ENCODE data around the gene E2F6. TPM values are rescaled to one million over a fixed set of nuclear protein-coding genes. Genes with fewer than 3 reads are reported as not detected.

Gene E2F6
- total and polyA plus RNA-seq, 10 of the 15 experiments (the other 5 are each of a cell fraction or from before 2014, with no cell fraction given), result 4.2 to 15.5 (median 11.3) TPM

- FAIRE-seq (no peak), DNase-seq (ENCODE audit: low read depth, low spot score) (no peak), ATAC-seq (no peak)
- no peaks in the 10 kb centered on the region for H3K9me3 ChIP-seq (replicated peaks; ENCODE audit: control insufficient read depth, insufficient read depth, low read length)
- no peaks in the 10 kb centered on the region for H3K79me2 ChIP-seq (ENCODE audit: control insufficient read depth, insufficient read depth, low read length)
- H3K9ac ChIP-seq (ENCODE audit: control insufficient read depth, insufficient read depth, low read length), result no peak overlapping the region
- no peaks in the 10 kb centered on the region for H3K4me1 ChIP-seq (ENCODE audit: control insufficient read depth, insufficient read depth, low read length)
- RAD21 ChIA-PET (ENCODE audit: unreplicated experiment), result interaction anchor here (0.9 kb wide), 1 partner anchor 175 kb away, joined by 3 read pairs; no protein-coding TSS in a partner anchor
- SMC1A ChIA-PET (ENCODE audit: uncharacterized antibody, unreplicated experiment), result no interaction called here
- H2AFZ ChIP-seq (ENCODE audit: control insufficient read depth, low read depth, low read length), result no peak overlapping the region
- intact Hi-C loops (cut with micrococcal nuclease; ENCODE audit: unreplicated experiment) (no loop called here), in situ Hi-C loops (cut with MboI) (no loop called here)
- CTCF ChIA-PET, result interaction anchor here (2.7 to 3.9 kb wide), 2 partner anchors 175 to 278 kb away, joined by 39 to 41 read pairs; a partner anchor contains a TSS
- H3K27me3 ChIP-seq (replicated peaks in 1 of 2; ENCODE audit: control insufficient read depth in 2 of 2, insufficient read depth in 2 of 2, low read length in 1 of 2), result peaks cover 0 to 1% of the 10 kb centered on the region in 2 experiments; a peak in 1 of 4 replicates
- BruUV-seq (replicated peaks), result no TSS peak
- TF ChIP-seq PKNOX1 (IDR thresholded peaks at IDR 0.05) (no peak), ZNF384 (IDR thresholded peaks at IDR 0.05; ENCODE audit: borderline replicate concordance, low read depth, low read length) (no peak), ZNF24 (IDR thresholded peaks at IDR 0.05) (no peak), CHD4 (IDR thresholded peaks at IDR 0.05) (no peak), CREM (IDR thresholded peaks at IDR 0.05; ENCODE audit: low read depth) (no peak), SIX5 (IDR thresholded peaks at IDR 0.05; ENCODE audit: low read depth, low read length, severe bottlenecking) (no peak), TCF7 (IDR thresholded peaks at IDR 0.05; ENCODE audit: borderline replicate concordance) (no peak), GATAD2B (conservative IDR thresholded peaks at IDR 0.05; ENCODE audit: low read depth) (no peak), ESRRA (IDR thresholded peaks at IDR 0.05; ENCODE audit: low read length) (no peak), ZSCAN29 (IDR thresholded peaks at IDR 0.05) (no peak), BACH1 (IDR thresholded peaks at IDR 0.05; ENCODE audit: borderline replicate concordance) (no peak), ZNF592 (IDR thresholded peaks at IDR 0.05) (no peak)
- TF ChIP-seq, protein P1, sequence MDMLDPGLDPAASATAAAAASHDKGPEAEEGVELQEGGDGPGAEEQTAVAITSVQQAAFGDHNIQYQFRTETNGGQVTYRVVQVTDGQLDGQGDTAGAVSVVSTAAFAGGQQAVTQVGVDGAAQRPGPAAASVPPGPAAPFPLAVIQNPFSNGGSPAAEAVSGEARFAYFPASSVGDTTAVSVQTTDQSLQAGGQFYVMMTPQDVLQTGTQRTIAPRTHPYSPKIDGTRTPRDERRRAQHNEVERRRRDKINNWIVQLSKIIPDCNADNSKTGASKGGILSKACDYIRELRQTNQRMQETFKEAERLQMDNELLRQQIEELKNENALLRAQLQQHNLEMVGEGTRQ (IDR thresholded peaks at IDR 0.05; ENCODE audit: borderline replicate concordance, low read depth, low read length), result no peak
- POLR2A ChIA-PET, result no interaction called here
- no peaks in the 10 kb centered on the region for H3K36me3 ChIP-seq (ENCODE audit: control insufficient read depth in 2 of 2, insufficient read depth in 2 of 2, low read length in 1 of 2)
- no peak overlapping the region for H3K27ac ChIP-seq (ENCODE audit: control insufficient read depth, insufficient read depth)
- WGBS (ENCODE audit: insufficient coverage, insufficient replicate concordance, low lambda C conversion rate, missing lambda C conversion rate), result 64% methylated on average over 5 of the region's 5 CpGs
- no peak overlapping the region for H3K4me2 ChIP-seq (ENCODE audit: control insufficient read depth, insufficient read depth)
- no peak overlapping the region for H3K4me3 ChIP-seq
- no peaks in the 10 kb centered on the region for H4K20me1 ChIP-seq (ENCODE audit: control insufficient read depth, insufficient read depth)
These were observed 55.9 kb downstream of the E2F6 start for GRCh38 chr2:11410101-11410500.
